SH-SY5Y (cell line): ENCODE results near the gene LSM3.

Experiments used
- GATA2 ChIP-seq: IDR thresholded peaks from 2 replicates; pipeline ENCODE4 v1.6.1; 2011; ENCODE audit warnings: mild to moderate bottlenecking, low read depth, low read length
- GATA3 ChIP-seq: IDR thresholded peaks from 2 replicates; pipeline ENCODE4 v1.6.1; 2011; ENCODE audit warnings: low read depth, mild to moderate bottlenecking, low read length, moderate library complexity

The LSM3 gene

DNA sequence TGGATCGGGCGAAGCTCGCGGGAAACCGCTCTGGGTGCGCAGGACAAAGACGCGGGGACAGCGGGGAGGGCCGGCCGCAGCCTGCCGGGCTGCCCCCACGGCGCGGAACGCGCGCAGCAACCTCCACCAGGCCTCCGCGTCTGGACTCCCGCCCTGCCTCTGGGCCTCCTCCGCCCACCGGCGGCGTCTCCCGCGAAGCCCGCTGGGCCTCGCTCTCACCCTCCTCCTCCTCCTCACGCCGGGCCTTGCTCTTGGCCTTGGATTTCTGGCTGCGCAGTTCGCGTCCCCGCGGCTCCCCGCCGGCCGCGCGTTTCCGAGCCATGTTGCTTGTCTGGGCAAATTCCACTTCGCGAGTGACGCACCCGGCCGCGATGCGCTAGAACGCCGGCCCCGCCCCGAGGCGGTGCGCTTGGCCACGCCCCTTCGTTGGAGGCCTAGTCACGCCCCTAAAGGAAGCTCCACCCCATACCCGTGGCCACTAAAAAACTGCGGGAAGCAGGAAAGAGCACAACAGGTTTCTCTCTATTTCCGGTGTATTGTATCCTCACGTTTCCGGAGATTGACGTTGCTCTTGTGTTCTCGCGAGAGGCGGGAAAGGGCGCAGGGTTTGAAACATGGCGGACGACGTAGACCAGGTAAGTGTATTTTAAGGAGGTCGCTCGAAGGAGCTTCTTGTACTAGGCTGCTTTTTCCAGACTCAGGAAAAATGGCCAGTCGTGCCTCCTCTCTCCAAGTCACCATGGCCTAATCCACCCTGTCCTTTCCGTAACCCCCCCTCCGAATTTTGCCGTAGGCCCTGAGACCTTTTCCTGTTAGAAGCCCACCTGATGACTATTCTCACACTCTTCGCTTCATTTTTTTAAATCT lies at the start of gene LSM3, which contains the start of gene XPC:
TSS of gene LSM3 (plus strand) at position 571 of the 867 bp plus-strand sequence. CDS start at position 615, 44 bp downstream.
TSS of gene XPC (minus strand) at position 355 of the 867 bp plus-strand sequence. CDS start at position 322, 33 bp downstream.
- no peak for TF ChIP-seq GATA3
- TF ChIP-seq GATA2 = no peak

DNA sequence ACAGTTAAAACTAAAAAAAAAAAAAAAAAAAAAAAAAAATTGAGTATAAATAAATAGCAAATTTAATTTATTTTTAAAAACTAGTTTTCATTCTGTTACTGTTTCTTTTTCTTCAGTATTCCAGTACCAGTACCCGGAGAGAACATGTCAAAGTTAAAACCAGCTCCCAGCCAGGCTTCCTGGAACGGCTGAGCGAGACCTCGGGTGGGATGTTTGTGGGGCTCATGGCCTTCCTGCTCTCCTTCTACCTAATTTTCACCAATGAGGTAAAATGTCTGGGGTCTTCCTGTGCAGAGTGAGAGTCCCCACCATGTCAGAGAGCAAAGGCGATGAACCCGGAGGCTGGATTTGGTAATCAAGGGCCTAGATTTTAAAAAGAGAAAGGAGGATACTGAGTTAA lies 49.3 kb upstream of the LSM3 start:
- TF ChIP-seq GATA3 (no peak), GATA2 (no peak)

DNA sequence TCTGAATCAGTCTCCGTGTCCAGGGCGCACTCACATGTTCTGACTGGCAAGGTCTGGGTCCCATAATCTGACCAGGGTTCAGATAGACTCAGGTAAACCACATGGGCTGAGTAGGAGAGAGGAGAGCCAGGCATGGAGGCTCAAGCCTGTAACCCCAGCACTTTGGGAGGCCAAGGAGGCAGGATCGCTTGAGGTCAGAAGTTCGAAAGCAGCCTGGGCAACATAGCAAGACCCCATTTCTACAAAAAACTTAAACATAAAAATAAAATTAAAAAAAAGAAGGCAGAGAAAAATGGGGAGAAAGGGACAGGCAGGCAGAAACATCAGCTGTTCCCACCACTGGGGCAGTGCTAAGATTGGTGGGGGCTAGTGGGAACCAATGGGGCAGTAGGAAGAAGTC lies 48.4 kb upstream of the LSM3 start:
- no peak for TF ChIP-seq GATA2
- no peak for TF ChIP-seq GATA3

- TF ChIP-seq GATA2 = no peak
- no peak for TF ChIP-seq GATA3
These were observed 47.9 kb upstream of the LSM3 start for GRCh38 chr3:14130707-14131106.

DNA sequence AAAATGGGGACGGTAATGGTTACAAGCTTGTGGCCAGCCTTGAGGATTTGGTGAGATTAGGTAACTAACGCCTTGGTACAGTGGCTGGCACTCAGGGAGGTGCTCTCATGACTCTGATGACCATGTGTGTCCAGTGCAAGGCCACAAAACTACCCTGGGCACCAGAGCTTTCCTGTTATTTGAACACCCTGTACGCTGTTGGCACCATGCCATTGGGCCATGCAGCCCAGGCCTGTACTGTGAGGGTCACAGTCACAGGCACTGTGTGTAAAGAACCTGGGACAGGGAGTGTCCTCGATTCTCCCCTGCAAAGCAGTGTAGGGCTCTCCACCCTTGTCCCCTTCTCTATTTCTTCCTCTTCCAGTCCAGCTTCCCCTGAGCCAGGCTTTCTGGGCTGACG lies 47.5 kb upstream of the LSM3 start:
- TF ChIP-seq GATA3 (no peak), GATA2 (no peak)

GRCh38 chr3:14132120-14132519 lies 46.5 kb upstream of the LSM3 start:
- TF ChIP-seq GATA3 = no peak
- TF ChIP-seq GATA2 = no peak

DNA sequence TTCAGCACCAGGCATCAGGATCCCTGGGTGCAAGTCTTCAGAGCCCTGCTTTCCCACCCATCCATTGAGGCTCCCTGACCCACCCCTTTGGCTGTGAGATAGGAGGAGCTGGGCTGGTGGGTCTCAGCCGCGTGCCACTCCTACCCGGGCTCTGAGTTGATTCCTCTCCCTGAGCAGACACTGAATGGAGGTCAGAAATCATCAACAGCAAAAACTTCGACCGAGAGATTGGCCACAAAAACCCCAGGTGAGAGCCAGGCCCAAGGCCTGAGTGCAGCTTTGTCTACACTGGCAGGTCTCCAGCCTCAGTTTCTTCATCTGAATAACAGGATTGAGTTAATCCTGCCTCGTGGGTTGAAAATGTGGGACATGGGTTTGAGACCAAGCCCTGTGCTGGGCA lies 45.9 kb upstream of the LSM3 start:
- TF ChIP-seq GATA3 (no peak), GATA2 (no peak)

DNA sequence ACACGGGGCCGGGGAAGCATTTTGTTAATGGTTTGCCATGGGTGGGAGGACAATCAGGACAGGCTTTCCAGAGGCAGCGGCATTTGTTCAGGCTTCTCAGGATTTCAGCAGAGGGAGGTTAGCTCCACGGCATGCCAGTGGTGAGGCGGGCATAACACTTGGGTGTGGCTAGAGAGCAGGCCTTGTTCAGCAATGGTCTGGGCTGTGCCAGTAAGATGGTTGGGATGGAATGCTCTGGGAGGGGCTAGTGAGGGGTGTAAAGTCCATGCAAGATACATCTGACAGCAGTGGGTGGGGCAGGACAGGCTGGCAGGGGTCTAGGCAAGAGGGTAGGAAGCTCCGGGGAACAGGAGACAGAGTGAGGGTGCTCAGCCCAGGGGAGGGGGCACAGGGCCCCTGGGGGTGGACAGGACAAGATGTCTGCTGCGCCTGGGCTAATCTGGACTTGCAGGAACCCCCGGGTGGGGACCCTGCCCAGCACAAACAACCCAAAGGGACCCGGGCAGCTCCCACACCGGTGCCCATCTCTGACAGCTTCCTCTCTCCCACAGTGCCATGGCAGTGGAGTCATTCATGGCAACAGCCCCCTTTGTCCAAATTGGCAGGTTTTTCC lies 45.3 kb upstream of the LSM3 start:
- TF ChIP-seq GATA2 (no peak), GATA3 (no peak)

GRCh38 chr3:14133876-14134275 lies 44.7 kb upstream of the LSM3 start:
- no peak for TF ChIP-seq GATA3

- TF ChIP-seq GATA3 (no peak), GATA2 (no peak)
These were observed 44.3 kb upstream of the LSM3 start for GRCh38 chr3:14134291-14134690.

DNA sequence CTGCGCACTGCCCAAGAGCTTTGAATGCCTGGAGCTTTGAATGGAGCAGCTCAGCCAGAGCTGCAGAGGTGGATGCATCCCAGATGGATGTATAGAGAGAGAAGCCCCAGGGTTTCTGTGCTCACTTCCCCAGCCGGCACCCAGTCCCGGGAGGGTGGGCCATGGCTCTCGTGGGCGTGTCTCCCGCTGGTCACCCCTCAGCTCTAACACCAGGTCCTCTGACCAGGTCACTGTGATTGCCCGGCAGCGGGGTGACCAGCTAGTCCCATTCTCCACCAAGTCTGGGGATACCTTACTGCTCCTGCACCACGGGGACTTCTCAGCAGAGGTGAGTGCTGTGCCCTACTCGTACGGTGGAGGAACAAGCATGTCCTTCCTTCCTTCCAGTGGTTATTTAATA lies 43.0 kb upstream of the LSM3 start:
- no peak for TF ChIP-seq GATA2
- no peak for TF ChIP-seq GATA3

DNA sequence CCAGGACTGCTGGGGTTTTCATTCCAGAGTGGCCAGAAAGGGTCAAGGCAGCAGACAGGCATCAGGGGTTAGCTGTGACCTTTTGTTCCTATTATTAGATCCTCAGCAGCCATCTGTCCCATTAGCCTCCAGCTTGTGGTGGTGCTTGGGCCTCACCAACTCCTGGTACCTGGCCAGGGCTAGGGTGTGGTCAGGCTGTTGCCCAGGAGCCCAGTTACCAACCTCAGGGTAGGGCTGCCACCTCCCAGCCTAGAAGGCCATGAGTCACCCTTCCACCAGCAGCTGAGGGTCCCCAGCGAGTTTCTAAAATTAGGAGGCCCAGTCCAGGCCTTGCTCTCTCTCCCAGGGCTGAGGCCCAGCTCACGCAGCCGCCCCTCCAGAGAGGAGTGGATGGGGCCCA lies 41.6 kb upstream of the LSM3 start:
- TF ChIP-seq GATA2 (no peak), GATA3 (no peak)

DNA sequence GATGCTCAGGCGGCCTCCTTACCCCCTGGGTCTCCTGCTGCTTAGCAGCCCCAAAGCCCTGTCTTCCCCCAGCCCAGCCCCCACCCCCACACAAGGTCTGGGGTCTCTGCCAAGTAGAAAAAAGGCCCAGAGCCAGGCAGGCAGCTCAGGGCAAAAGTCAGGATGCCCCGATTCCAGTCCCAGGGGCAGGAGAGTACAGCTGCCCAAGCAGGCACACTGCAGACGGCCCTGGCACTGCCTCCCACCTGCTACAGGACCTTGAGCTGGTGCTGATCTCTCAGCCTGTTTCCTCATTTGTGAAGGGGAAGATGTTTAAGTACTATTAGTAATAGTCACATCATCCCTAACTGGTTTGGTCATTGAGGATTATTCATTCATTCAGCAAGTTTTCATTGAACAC lies 41.2 kb upstream of the LSM3 start:
- no peak for TF ChIP-seq GATA3
- no peak for TF ChIP-seq GATA2

GRCh38 chr3:14138109-14138877 lies 40.3 kb upstream of the LSM3 start:
- TF ChIP-seq GATA3 = no peak
- TF ChIP-seq GATA2 = no peak
